NT2/D1 (cell line): ENCODE data around the gene PLPPR2.

Source experiments
- DNase-seq: peaks from one replicate; pipeline ENCODE4 v3.0.0-alpha.2; 2011; ENCODE audit warnings: low read depth, low spot score
- H3K27me3 ChIP-seq: 2 replicates; pipeline ENCODE4 v1.6.0; 2011; ENCODE audit warnings: mild to moderate bottlenecking; ENCODE audit not compliant: insufficient read length, insufficient read depth
- H3K36me3 ChIP-seq: 2 replicates; pipeline ENCODE4 v1.6.1; 2011; ENCODE audit warnings: mild to moderate bottlenecking, low read length, mixed read lengths; ENCODE audit not compliant: insufficient read depth, insufficient read length
- H3K4me1 ChIP-seq: 2 replicates; pipeline ENCODE4 v1.5.1; 2011; ENCODE audit not compliant: insufficient read depth, insufficient read length
- H3K4me3 ChIP-seq: 2 replicates; pipeline ENCODE4 v1.5.1; 2011; ENCODE audit warnings: low read depth; ENCODE audit not compliant: insufficient read length
- H3K9ac ChIP-seq: 2 replicates; pipeline ENCODE4 v1.6.0; 2011; ENCODE audit warnings: low read depth; ENCODE audit not compliant: insufficient read length
- H3K9me3 ChIP-seq: 2 replicates; pipeline ENCODE4 v1.5.1; 2011; ENCODE audit warnings: mild to moderate bottlenecking, low read length; ENCODE audit not compliant: insufficient read depth
- SUZ12 ChIP-seq: IDR thresholded peaks from 2 replicates; pipeline ENCODE4 v1.6.1; 2011; ENCODE audit not compliant: insufficient read length, insufficient read depth; ENCODE audit errors: extremely low read depth
- YY1 ChIP-seq: IDR thresholded peaks from 2 replicates; pipeline ENCODE4 v1.6.1; 2011; ENCODE audit not compliant: insufficient read length, insufficient read depth
- ZNF274 ChIP-seq: IDR thresholded peaks from 2 replicates; pipeline ENCODE4 v1.6.1; 2011; ENCODE audit warnings: mild to moderate bottlenecking, low read depth, low read length

The PLPPR2 gene

GRCh38 chr19:11367528-11367927, 12.3 kb downstream of the PLPPR2 start:
- H3K4me1 ChIP-seq, result peaks cover 3% of the 10 kb centered on the region
- TF ChIP-seq SUZ12 (no peak), ZNF274 (no peak), YY1 (no peak)
- no peak for DNase-seq
- no peak overlapping the region for H3K4me3 ChIP-seq
- H3K27me3 ChIP-seq, result no peaks in the 10 kb centered on the region
- H3K36me3 ChIP-seq, result peaks cover 17% of the 10 kb centered on the region
- no peaks in the 10 kb centered on the region for H3K9me3 ChIP-seq
- H3K9ac ChIP-seq, result no peak overlapping the region

DNA sequence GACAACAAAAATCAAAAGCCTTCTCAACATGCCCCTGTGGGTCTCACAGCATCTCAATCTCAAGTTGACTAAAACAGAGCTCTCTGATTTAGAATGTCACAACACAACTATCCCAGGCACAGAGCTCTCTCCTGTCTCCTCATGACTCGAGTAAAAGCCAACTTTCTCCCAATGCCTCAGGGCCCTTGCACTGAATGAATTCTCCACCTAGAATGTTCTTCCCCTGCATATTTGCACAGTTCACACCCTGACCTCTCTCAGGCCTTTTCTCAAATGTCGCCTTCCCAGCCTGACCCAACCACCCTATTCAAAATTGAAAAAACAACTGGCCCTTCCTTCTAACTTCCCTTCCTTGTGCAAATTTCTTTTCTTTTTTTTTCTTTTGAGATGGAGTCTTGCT, 15.5 kb downstream of the PLPPR2 start:
- H3K27me3 ChIP-seq, result no peaks in the 10 kb centered on the region
- no peak for DNase-seq
- peaks cover 6% of the 10 kb centered on the region for H3K36me3 ChIP-seq
- no peak for TF ChIP-seq ZNF274
- peaks cover 8% of the 10 kb centered on the region for H3K4me1 ChIP-seq
- H3K9ac ChIP-seq, result no peak overlapping the region
- no peak overlapping the region for H3K4me3 ChIP-seq
- no peaks in the 10 kb centered on the region for H3K9me3 ChIP-seq

DNA sequence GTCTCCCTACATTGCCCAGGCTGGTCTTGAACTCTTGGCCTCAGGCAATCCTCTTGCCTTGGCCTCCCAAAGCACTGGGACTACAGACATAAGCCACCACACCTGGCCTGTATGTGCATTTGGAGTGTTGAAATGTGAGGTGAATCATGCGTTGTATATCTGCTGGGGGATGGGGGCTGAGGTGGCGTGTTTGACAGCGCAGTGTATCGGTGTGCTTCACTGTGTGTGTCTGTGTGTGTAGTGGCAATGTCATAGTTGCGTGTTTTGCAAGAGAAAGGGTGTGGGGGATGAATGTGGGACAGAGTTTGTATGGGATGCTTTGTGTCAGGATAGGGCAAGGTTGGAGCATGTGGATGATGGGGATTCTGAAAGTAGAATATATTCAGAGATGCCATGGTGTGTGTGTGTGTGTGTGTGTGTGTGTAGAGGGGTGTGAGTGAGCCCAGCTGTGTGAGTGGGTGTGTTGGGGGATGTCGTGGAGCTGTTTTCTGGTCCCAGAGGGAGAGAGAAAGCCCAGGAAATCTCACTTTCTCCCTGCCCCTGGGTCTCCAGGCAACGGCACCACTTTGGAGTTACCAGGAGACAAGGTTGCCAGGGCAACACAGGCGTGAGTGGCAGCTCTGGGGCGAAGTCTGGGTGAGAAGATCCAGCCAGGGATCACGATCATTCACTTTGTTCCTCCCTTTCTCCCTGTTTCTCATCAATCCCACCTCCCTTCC, 18.1 kb downstream of the PLPPR2 start:
- no peak for DNase-seq
- TF ChIP-seq SUZ12 (no peak), ZNF274 (no peak), YY1 (no peak)
- H3K9ac ChIP-seq, result no peak overlapping the region
- H3K4me3 ChIP-seq, result no peak overlapping the region
- H3K27me3 ChIP-seq, result no peaks in the 10 kb centered on the region
- peaks cover 16% of the 10 kb centered on the region for H3K36me3 ChIP-seq
- H3K9me3 ChIP-seq, result no peaks in the 10 kb centered on the region
- peaks cover 7% of the 10 kb centered on the region for H3K4me1 ChIP-seq

DNA sequence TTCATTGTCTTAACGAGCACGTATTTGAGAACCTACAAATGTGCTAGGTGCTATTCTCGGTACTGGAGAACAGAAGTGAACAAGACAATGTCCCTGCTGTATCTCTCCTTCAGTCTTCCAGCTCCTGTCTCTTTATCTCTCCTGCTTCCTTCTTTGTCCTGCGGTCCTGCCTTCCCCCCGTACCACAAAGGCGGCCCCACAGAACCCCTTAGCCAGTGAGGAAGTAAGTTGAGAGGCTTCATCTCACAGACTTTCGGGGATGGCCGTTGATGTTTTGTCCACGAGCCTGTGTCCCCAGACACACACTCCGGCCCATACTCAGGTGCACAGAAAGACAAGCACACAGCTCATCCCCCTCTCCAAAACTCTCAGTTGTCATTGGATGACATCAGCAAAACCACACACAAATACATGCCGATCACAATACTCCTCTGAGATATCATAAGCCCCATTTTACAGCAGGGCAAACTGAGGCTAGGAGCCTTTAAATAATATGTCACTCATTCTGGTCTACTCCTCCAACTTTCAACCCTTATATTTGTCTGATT, 18.7 kb downstream of the PLPPR2 start:
- Histone ChIP-seq H3K9ac (peak overlapping the region; percentile 43), H3K36me3 (peaks cover 19% of the 10 kb centered on the region), H3K4me1 (peaks cover 10% of the 10 kb centered on the region), H3K9me3 (no peaks in the 10 kb centered on the region), H3K27me3 (no peaks in the 10 kb centered on the region), H3K4me3 (peak overlapping the region; percentile 91)
- no peak for DNase-seq
- TF ChIP-seq YY1 (no peak), ZNF274 (no peak), SUZ12 (no peak)

DNA sequence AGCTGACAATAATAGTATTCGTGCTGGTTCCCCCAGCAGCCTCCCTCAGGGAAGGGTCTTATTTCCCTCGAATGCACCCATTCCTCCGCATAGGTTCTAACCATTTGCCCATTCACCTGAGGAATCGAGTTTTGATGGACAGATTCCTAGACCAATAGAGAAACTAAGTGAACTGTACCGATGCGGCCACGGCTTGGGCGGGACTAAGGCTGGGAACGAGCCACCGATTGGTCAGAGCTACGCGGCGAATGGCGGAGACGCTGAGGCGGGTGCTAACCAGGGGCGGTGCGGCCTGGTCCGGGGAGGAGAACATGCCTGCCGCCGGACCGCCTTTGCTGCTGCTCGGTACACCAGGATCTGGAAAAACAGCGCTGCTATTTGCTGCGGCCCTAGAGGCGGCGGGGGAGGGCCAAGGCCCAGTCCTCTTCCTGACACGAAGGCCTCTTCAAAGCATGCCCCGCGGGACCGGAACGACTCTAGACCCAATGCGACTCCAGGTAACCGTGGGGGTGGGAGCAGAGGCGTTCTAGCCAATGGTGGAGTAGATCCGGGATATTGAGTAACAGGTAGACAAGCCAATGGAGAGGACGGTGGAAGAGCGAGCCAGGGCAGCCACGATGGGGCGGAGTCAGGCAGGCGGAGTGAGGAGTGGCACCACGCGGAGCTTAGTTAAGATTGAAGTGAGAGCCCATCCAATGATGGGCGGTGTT, 19.4 kb downstream of the PLPPR2 start, which contains the start of gene SWSAP1:
TSS of gene SWSAP1 (plus strand) at position 234 of the 710 bp plus-strand sequence. CDS start at position 249, 15 bp downstream.
- H3K9me3 ChIP-seq, result no peaks in the 10 kb centered on the region
- H3K4me1 ChIP-seq, result peaks cover 10% of the 10 kb centered on the region
- H3K36me3 ChIP-seq, result peaks cover 19% of the 10 kb centered on the region
- H3K27me3 ChIP-seq, result no peaks in the 10 kb centered on the region
- H3K9ac ChIP-seq, result peak within 1 kb of the TSS; percentile 98
- TF ChIP-seq SUZ12, result no peak
- peak; percentile 43 for TF ChIP-seq YY1
- no peak for TF ChIP-seq ZNF274
- H3K4me3 ChIP-seq, result peak within 1 kb of the TSS; percentile 91
- DNase-seq, result peak; percentile 99

GRCh38 chr19:11375143-11375948, 20.1 kb downstream of the PLPPR2 start:
- H3K27me3 ChIP-seq, result no peaks in the 10 kb centered on the region
- H3K4me1 ChIP-seq, result peaks cover 12% of the 10 kb centered on the region
- H3K36me3 ChIP-seq, result peaks cover 19% of the 10 kb centered on the region
- peak overlapping the region; percentile 93 for H3K9ac ChIP-seq
- H3K4me3 ChIP-seq, result peak overlapping the region; percentile 35
- DNase-seq, result no peak
- no peaks in the 10 kb centered on the region for H3K9me3 ChIP-seq
- TF ChIP-seq YY1, result no peak
- TF ChIP-seq ZNF274, result no peak
- no peak for TF ChIP-seq SUZ12

GRCh38 chr19:11377237-11377636, 22.0 kb downstream of the PLPPR2 start:
- H3K4me3 ChIP-seq, result no peak overlapping the region
- H3K4me1 ChIP-seq, result peaks cover 13% of the 10 kb centered on the region
- peaks cover 19% of the 10 kb centered on the region for H3K36me3 ChIP-seq
- DNase-seq, result no peak
- H3K27me3 ChIP-seq, result no peaks in the 10 kb centered on the region
- no peaks in the 10 kb centered on the region for H3K9me3 ChIP-seq
- no peak overlapping the region for H3K9ac ChIP-seq
- TF ChIP-seq YY1 (no peak), SUZ12 (no peak), ZNF274 (no peak)
